ENCODE data around the gene GGA1. TPM values are rescaled to one million over a fixed set of nuclear protein-coding genes. Genes with fewer than 3 reads are reported as not detected.

Gene GGA1
- total RNA-seq, 1 experiment from 2014 or later, result 99.2 TPM

DNA sequence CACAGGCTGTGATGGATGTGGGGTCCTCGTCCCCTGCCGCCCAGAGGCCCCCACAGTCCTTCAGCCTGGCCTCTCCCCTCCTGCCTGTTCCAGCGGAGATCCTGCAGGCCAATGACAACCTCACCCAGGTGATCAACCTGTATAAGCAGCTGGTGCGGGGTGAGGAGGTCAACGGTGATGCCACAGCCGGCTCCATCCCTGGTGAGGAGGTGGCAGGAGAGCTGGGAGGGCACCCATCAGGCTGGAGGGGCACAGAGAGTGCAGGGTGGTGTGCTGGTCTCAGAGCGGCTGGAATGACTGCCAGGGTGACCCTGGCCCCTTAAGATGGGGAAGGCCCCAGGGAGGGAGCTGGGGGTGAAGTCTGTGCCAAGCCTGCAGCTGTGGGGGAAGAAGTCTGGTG, 16.2 kb downstream of the GGA1 start:
- intact Hi-C loops (cut with micrococcal nuclease; ENCODE audit: unreplicated experiment), result loop anchor here (5.0 kb wide), 1 partner anchor 167 kb away; no protein-coding TSS in a partner anchor
- Histone ChIP-seq H2AFZ (no peak overlapping the region), H3K27me3 (ENCODE audit: insufficient read depth, low read depth) (no peaks in the 10 kb centered on the region), H3K27ac (no peak overlapping the region), H3K4me3 (no peak overlapping the region), H4K20me1 (ENCODE audit: insufficient read depth) (peaks cover 13% of the 10 kb centered on the region), H3K9me3 (ENCODE audit: insufficient read depth, low read depth) (no peaks in the 10 kb centered on the region), H3F3A (ENCODE audit: insufficient read depth, low read depth) (peaks cover 33% of the 10 kb centered on the region), H3K79me2 (ENCODE audit: low read depth) (no peaks in the 10 kb centered on the region), H3K9me2 (ENCODE audit: insufficient read depth) (no peaks in the 10 kb centered on the region), H3K4me2 (no peak overlapping the region), H3K4me1 (replicated peaks; ENCODE audit: insufficient read depth) (no peaks in the 10 kb centered on the region), H3K36me3 (ENCODE audit: low read depth) (peaks cover 31% of the 10 kb centered on the region)
- CTCF ChIA-PET, result interaction anchor here (0.8 to 1.1 kb wide), 2 partner anchors 16 to 168 kb away, joined by 4 to 5 read pairs; no protein-coding TSS in a partner anchor
- TF ChIP-seq EZH2 (IDR thresholded peaks at IDR 0.05; ENCODE audit: low read depth), result no peak
- TF ChIP-seq, protein P1, sequence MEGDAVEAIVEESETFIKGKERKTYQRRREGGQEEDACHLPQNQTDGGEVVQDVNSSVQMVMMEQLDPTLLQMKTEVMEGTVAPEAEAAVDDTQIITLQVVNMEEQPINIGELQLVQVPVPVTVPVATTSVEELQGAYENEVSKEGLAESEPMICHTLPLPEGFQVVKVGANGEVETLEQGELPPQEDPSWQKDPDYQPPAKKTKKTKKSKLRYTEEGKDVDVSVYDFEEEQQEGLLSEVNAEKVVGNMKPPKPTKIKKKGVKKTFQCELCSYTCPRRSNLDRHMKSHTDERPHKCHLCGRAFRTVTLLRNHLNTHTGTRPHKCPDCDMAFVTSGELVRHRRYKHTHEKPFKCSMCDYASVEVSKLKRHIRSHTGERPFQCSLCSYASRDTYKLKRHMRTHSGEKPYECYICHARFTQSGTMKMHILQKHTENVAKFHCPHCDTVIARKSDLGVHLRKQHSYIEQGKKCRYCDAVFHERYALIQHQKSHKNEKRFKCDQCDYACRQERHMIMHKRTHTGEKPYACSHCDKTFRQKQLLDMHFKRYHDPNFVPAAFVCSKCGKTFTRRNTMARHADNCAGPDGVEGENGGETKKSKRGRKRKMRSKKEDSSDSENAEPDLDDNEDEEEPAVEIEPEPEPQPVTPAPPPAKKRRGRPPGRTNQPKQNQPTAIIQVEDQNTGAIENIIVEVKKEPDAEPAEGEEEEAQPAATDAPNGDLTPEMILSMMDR (conservative IDR thresholded peaks at IDR 0.05), result no peak
- DNase-seq, result no peak
- BruUV-seq (replicated peaks), result no TSS peak
- POLR2A ChIA-PET (ENCODE audit: unreplicated experiment), result no interaction called here

DNA sequence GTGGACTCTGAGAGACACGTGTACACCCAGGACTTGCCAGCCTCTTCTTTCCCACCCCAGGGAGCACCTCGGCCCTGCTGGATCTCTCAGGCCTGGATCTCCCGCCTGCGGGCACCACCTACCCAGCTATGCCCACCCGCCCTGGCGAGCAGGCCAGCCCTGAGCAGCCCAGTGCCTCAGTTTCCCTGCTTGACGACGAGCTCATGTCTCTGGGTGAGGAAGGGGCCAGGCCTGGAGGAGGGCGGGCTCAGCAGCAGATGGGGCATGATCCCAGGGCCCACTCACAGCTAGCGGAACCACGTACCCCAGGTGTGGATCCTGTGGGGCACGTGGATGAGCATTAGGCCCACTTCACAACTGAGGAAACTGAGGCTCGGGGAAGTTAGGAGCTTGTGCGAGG, 17.1 kb downstream of the GGA1 start:
- Histone ChIP-seq H3K9me2 (ENCODE audit: insufficient read depth) (no peaks in the 10 kb centered on the region), H4K20me1 (ENCODE audit: insufficient read depth) (peaks cover 13% of the 10 kb centered on the region), H3K36me3 (ENCODE audit: low read depth) (peaks cover 28% of the 10 kb centered on the region), H3K9me3 (ENCODE audit: insufficient read depth, low read depth) (no peaks in the 10 kb centered on the region), H3F3A (ENCODE audit: insufficient read depth, low read depth) (peaks cover 33% of the 10 kb centered on the region), H3K79me2 (ENCODE audit: low read depth) (no peaks in the 10 kb centered on the region), H3K27me3 (ENCODE audit: insufficient read depth, low read depth) (no peaks in the 10 kb centered on the region), H3K4me3 (no peak overlapping the region), H3K27ac (no peak overlapping the region), H3K4me2 (no peak overlapping the region), H3K4me1 (replicated peaks; ENCODE audit: insufficient read depth) (no peaks in the 10 kb centered on the region), H2AFZ (no peak overlapping the region)
- POLR2A ChIA-PET (ENCODE audit: unreplicated experiment), result interaction anchor here (0.7 kb wide), 1 partner anchor 1064 kb away, joined by 3 read pairs; no protein-coding TSS in a partner anchor
- TF ChIP-seq, protein P1 (conservative IDR thresholded peaks at IDR 0.05), result no peak
- TF ChIP-seq EZH2 (IDR thresholded peaks at IDR 0.05; ENCODE audit: low read depth), result no peak
- intact Hi-C loops (cut with micrococcal nuclease; ENCODE audit: unreplicated experiment), result no loop called here
- no TSS peak for BruUV-seq (replicated peaks)
- no peak for DNase-seq
- CTCF ChIA-PET, result interaction anchor here (1.0 to 1.1 kb wide), 2 partner anchors 16 to 17 kb away, joined by 3 to 4 read pairs; no protein-coding TSS in a partner anchor

DNA sequence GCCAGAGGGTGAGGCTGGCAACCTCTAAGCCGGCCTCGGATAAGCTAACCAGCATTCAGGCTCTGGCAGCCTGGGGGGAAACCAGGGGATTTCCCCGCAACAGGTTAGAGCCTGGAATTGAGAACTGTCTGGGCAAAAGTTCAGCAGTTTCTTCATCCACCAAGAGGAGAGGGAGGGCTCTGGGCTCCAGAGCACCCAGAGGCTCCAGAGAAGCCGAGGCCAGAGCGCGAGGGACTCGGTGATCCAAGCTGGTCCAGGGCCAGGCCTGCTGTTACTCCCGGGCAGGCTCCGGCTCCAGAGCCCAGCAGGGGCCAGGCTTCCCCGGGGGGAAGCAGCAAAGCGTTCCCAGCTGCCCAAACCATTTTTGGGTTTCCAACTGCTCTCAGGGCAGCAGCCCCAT, 17.5 kb downstream of the GGA1 start:
- POLR2A ChIA-PET (ENCODE audit: unreplicated experiment), result interaction anchor here (0.7 kb wide), 1 partner anchor 1065 kb away, joined by 3 read pairs; no protein-coding TSS in a partner anchor
- BruUV-seq (replicated peaks), result no TSS peak
- CTCF ChIA-PET, result interaction anchor here (1.0 kb wide), 1 partner anchor 17 kb away, joined by 3 read pairs; no protein-coding TSS in a partner anchor

More for the DNA sequence above, 17.5 kb downstream of the GGA1 start:
- Histone ChIP-seq H3K36me3 (ENCODE audit: low read depth) (peaks cover 24% of the 10 kb centered on the region), H3K4me3 (no peak overlapping the region), H3K9me3 (ENCODE audit: insufficient read depth, low read depth) (no peaks in the 10 kb centered on the region), H3K27ac (no peak overlapping the region), H4K20me1 (ENCODE audit: insufficient read depth) (peaks cover 13% of the 10 kb centered on the region), H2AFZ (no peak overlapping the region), H3K4me2 (no peak overlapping the region), H3K79me2 (ENCODE audit: low read depth) (no peaks in the 10 kb centered on the region), H3F3A (ENCODE audit: insufficient read depth, low read depth) (peaks cover 32% of the 10 kb centered on the region), H3K27me3 (ENCODE audit: insufficient read depth, low read depth) (no peaks in the 10 kb centered on the region), H3K9me2 (ENCODE audit: insufficient read depth) (no peaks in the 10 kb centered on the region), H3K4me1 (replicated peaks; ENCODE audit: insufficient read depth) (no peaks in the 10 kb centered on the region)
- TF ChIP-seq EZH2 (IDR thresholded peaks at IDR 0.05; ENCODE audit: low read depth), result no peak
- TF ChIP-seq, protein P1 (conservative IDR thresholded peaks at IDR 0.05), result no peak
- no peak for DNase-seq
- intact Hi-C loops (cut with micrococcal nuclease; ENCODE audit: unreplicated experiment), result no loop called here

Measured in PC-9 (cell line).